ENCODE results near the gene KCNK13.
A peak's percentile ranks its signal among the peaks of the same experiment; 100 is the strongest.

GRCh38 chr14:90060312-90060964 is 1.4 kb upstream of the KCNK13 start:
- TF ChIP-seq, protein P1, sequence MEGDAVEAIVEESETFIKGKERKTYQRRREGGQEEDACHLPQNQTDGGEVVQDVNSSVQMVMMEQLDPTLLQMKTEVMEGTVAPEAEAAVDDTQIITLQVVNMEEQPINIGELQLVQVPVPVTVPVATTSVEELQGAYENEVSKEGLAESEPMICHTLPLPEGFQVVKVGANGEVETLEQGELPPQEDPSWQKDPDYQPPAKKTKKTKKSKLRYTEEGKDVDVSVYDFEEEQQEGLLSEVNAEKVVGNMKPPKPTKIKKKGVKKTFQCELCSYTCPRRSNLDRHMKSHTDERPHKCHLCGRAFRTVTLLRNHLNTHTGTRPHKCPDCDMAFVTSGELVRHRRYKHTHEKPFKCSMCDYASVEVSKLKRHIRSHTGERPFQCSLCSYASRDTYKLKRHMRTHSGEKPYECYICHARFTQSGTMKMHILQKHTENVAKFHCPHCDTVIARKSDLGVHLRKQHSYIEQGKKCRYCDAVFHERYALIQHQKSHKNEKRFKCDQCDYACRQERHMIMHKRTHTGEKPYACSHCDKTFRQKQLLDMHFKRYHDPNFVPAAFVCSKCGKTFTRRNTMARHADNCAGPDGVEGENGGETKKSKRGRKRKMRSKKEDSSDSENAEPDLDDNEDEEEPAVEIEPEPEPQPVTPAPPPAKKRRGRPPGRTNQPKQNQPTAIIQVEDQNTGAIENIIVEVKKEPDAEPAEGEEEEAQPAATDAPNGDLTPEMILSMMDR (IDR thresholded peaks at IDR 0.05) = peak in 1 of 3 experiments; percentile 33
- TF ChIP-seq EP300 (IDR thresholded peaks at IDR 0.05) (no peak), POLR2A (IDR thresholded peaks at IDR 0.05; ENCODE audit: low read depth) (no peak)
